Measurements from ENCODE around the gene EPHB2.

The EPHB2 gene

GRCh38 chr1:22722901-22723550, 12.4 kb downstream of the EPHB2 start:
- ATAC-seq = no peak

- no peak for ATAC-seq
These were observed 17.2 kb downstream of the EPHB2 start for GRCh38 chr1:22727873-22728272.

DNA sequence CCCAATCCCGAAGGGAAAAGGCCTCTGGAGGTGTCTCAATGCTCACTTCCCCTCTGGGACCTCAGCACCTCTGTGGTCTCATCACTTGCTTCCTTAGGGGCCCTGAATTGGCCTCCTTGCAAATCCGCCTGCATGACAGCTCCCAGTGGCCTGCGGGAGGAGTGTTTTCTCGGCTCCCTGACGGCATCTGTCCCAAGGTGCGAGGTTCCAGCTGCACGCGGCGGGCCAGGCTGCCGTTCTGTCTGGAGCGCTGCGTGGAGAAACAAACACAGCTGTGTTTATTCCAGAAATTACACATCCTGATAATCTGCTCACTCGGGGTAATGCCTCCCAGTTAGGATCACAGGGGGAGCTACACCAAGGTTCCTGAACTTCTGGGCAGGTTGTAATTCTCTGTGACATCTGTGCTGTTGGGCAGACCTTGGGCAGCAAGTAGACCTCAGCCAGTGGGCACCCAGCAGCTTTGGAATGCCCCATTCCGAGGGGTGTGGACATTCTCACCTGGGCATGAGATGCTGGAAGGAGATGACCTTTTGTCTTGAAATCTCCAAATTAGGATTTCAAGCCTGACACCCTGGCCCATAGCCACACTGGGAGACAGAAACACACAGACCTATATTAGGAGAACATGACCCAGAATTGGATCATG, 18.2 kb downstream of the EPHB2 start:
- no peak for ATAC-seq

- no peak for ATAC-seq
These were observed 18.7 kb downstream of the EPHB2 start for GRCh38 chr1:22729400-22729773.

DNA sequence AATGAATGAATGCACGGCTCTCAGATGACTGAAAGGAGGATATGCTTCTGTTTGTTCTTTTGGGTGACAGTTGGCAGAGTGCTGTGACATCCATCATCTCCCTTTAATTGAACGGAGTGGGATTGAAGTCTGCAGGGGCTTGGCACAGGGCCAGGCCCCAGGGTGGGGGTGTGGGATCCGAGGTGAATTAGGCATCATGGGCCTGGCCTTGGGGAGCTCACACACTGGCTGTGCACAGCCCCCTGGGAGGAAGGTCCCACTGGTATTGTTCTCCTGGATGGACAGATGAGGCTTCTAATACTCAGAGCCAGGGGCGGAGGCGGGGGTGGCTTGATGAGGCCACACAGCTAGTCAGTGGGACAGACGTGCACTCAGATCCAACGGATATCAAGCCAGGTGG, 19.3 kb downstream of the EPHB2 start:
- ATAC-seq = no peak

DNA sequence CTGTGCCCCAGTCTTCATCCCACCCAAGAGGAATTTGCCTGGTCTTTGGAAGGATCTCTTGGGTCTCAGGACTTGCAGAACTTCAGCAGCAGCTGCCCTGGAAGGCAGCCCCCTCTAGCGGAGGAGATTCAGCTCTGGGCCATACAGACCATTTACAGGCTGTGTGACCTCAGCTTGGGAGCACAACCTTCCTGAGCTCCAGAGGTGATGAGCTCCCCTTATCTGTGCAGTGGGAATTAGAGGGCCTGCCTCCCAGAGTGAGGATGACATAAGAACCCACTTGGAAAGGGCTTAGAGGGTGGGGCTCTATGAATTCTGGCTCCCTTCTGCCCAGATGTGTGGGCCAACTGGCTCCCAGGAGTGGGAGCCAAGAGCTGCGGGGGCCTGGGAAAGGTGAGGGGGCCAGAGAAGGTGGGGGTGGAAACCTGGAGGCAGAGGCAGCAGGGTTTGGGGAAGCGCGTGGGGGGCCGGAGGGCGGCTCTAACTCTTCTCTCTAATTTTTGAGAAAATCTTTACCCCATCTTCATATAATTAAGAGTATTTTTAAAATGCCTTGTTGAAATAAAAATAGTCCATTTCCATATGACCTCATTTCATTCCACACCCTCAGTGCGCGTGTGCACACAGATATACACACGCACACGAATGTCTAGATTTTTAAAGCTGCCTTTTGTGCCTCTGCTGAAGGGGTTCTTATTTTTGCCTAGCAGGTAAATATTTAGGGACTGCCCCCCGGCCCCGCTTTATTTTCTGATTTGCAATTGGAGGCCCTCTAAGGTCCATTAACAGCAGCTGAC, 21.5 kb downstream of the EPHB2 start:
- ATAC-seq = no peak

- no peak for ATAC-seq
These were observed 23.0 kb downstream of the EPHB2 start for GRCh38 chr1:22733643-22734042.

GRCh38 chr1:22736501-22737080, 26.0 kb downstream of the EPHB2 start:
- no peak for ATAC-seq

DNA sequence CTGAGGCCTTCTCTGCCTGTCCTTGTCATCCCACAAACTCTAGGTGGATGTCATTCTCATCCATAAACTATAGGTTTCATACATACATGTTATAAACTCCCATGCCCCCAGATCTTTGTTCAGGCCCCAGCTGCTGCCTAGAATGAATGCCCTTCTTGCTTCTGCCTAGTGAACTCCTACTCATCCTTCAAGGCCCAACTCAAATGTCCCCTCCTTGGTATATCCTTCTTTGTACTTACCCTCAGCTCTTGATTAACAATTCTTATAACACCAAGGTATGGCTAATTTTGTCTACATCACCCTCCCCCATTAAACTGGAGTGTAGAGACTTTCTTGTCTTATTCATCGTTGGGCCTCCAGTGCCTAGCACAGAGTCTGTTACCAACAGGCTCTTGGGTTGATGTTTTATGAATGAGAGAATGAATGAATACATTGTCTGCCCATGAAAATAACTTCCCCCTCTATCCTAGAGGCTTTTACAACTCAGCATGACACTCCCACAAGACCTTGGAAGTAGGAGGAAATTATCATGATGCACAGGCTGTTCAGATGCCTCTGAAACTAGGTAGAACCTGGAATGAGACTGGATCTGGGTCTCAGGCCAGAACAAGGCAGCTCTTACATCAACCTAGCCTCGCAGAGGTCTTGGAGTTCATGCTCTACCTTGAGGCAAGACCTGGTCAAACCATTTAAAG, 26.9 kb downstream of the EPHB2 start:
- no peak for ATAC-seq

- ATAC-seq = no peak
These were observed 27.4 kb downstream of the EPHB2 start for GRCh38 chr1:22738069-22738435.

- ATAC-seq = no peak
These were observed 27.9 kb downstream of the EPHB2 start for GRCh38 chr1:22738522-22738921.

DNA sequence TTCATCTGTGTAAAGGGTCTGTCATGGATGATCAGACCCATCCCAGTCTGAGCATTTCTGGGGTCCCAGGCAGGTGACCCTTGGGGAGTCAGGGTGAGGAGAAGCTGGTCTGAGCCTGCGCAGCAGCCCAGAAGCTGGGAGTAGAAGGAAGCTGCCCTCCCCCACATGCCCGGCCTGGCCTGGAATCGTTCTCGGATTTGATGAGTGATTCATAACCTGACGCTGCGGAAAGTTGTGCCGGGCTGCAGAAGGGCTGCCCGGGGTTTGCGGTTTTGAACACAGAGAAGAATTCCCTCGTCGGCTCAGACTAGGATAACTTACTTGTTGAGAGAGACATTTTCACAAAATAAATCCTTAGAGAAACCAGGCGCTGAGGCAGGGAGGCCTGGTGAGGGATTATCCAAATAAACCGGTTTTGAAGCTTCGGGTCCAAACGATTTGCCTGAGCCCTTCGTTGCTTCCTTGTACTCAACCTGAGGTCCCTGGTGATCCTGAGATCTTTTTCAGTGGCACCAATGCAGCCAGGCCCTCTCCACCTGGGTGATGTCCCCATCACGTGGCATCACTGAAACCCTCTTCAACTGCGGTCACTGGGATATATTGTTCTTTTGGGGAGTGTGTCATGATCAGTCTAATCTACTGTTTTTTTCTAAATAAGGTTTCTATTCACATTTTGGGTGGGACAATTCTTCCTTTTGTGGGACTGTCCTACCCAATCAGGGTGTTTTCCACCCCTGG, 29.2 kb downstream of the EPHB2 start:
- ATAC-seq = no peak

DNA sequence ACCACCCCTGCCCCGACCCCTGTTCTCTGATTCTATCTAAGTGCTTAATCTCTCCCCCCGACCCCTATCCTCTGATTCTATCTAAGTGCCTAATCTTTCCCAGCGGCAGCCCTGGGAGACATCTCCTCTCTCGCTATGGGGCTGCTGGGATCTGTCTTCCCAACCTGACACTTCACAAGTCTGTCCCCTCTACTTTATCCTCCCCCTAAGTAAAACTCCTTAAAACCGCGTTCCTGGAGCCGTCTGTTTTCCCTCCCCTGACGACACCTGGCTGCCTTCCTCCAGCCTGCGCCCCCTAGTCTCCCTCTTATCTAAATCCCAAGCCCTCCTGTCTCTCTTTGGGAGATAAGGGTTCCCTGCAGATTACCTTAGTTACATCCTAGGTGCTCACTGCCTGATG, 30.5 kb downstream of the EPHB2 start:
- no peak for ATAC-seq

DNA sequence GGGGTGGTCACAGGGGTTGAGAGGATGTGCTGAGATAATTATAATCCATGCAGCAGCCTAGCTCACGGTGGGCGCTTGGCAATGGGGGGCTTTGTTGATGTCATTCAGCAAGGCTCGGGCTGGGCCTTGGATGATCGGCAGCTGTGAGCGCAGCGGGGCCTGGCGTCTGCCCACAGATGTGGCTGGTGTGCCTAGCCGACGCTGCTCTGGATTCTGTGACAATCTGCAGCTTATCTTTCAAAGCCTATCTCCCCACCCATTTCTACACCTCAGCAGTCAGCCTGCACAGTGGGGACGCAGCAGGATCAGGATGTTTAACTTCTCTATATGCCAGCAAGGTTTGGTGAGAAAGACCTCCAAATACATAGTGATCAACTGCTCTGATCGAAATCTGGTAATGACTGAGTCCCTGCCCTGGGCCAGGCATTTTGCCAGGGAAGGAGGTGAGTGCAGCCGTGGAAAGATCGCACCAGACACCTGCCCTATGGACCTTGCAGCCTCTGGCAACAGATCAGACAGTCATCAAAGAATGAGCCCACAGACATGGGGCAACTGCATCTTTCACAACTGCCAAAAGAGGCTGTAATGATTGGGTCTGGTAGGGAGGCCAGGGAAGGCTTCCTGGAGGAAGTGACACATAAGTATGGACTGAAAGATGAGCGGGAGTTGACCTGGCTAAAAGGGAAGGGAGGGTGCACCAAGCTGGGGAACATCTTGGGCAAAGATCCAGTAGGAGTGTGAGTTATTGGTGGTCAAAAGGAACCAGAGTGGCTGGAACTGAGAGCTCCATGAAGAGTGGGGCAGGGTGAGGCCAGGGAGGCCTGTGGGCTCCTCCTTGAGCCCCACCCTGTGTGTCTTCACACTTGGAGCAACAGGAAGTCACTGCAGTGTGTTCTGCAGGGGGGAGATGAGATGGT, 35.3 kb downstream of the EPHB2 start:
- no peak for ATAC-seq

DNA sequence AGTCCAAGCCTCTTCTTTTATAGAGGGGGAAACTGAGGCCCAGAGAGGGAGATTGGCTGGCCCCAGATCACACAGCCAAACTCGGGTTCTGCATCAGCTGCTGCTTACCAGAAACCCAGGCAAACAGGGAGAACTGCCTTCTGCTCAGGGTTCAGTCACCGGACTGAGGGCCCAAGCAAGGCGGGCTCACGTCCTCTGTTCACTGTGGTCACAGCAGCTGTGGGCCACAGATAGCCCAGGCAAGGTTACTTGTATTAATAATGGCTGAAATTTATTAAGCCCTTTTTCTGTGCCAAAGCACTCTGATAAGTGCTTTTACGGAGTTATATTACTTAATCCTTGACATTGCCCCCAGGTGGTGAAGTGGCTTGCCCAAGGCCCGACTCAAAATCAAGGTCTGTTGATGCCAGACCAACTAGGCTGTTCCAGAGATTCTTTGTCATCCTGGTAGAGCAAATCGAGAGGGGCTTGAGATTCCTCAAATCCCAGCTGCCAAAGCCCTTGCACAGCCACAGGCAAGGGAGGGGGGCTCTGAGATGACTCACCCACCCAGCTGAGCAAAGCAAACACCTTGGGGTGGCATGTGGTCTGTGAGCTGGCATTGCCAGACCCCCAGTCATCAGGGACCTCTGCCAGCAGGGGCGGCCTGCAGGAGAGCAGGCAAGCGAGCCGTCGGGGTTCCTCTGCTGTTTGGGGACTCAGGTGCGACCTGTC, 36.5 kb downstream of the EPHB2 start:
- ATAC-seq = no peak

- ATAC-seq = no peak
These were observed 37.1 kb downstream of the EPHB2 start for GRCh38 chr1:22747735-22748073.

- ATAC-seq = no peak
These were observed 38.9 kb downstream of the EPHB2 start for GRCh38 chr1:22749503-22749902.

DNA sequence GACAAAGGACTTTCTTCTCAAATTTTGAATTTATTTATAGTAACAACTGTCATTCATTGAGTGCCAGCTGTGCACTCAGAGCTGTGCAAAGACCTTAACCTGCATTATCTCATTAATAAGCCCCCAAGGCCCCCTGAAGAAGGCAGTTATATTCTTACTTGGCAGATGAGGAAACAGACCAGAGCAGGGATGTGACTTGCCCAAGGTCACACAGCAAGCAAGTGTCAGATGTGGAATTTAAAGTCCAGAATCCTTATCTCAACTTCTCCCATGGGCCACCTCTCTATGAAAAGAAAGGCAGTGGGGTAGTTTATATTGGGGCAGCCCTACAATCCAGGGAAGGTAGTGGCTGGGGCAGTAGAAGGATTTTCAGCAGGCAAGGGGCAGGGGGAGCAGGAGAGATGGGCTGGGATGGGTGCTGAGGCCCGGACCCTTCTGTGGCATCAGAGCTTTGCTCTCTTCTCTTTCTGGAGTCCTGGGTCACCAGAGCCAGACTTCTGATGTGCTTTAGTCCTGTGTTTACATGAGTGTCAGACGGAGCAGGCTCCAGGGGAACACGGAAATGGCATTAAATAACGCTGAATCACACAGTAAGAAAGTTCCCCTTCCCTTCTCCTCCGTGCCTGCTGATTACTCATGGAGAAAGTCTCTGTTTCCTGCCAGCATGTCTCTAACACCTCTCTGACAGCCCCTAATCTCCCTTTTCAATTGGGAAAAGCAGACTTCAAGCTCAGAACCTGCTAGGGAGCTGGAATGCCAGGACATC, 39.5 kb downstream of the EPHB2 start:
- peak in 1 of 2 donors; percentile 21 for ATAC-seq

GRCh38 chr1:22750685-22751051, 40.0 kb downstream of the EPHB2 start:
- ATAC-seq = no peak

- ATAC-seq = no peak
These were observed 40.5 kb downstream of the EPHB2 start for GRCh38 chr1:22751124-22751531.
